B cell (primary cell): ENCODE data around the gene PRKAG2.

Experiments used
- CTCF ChIP-seq: fragments of 200-600 bp; IDR thresholded peaks from one replicate; pipeline ENCODE4 v1.8.0; 2022; ENCODE audit warnings: antibody characterized with exemption, mild to moderate bottlenecking
- EZH2 ChIP-seq: IDR thresholded peaks from 2 replicates; pipeline ENCODE4 v1.6.1; 2012; ENCODE audit warnings: borderline replicate concordance, low read depth, mild to moderate bottlenecking, moderate library complexity, low read length; ENCODE audit not compliant: insufficient read depth, poor library complexity, severe bottlenecking

- no peak for TF ChIP-seq CTCF
- TF ChIP-seq EZH2, result no peak
Observed at GRCh38 chr7:151873402-151873965, 3.4 kb downstream of the PRKAG2 start.
